Astrocyte (in vitro differentiated cells and primary cell): Measurements from ENCODE around the gene ST8SIA5.

Experiments
- CTCF ChIP-seq: IDR thresholded peaks from 2 replicates; pipeline ENCODE4 v1.5.1; 2011; ENCODE audit warnings: low read depth, mild to moderate bottlenecking, inconsistent platforms, low read length, moderate library complexity; ENCODE audit not compliant: insufficient read depth
- EZH2 ChIP-seq: IDR thresholded peaks from 2 replicates; pipeline ENCODE4 v1.6.1; 2012; ENCODE audit warnings: mild to moderate bottlenecking, low read length, inconsistent platforms; ENCODE audit not compliant: insufficient read depth

GRCh38 chr18:46625069-46625468, 131.8 kb downstream of the ST8SIA5 start:
- no peak for TF ChIP-seq CTCF
- no peak for TF ChIP-seq EZH2
